K562 (cell line): ENCODE measurements around the gene EDNRB. TPM values are rescaled to one million over a fixed set of nuclear protein-coding genes. Genes with fewer than 3 reads are reported as not detected.

Source experiments
- ATAC-seq: fragments of 200-7000 bp; cut with Tn5 transposase; 3 replicates; pipeline ENCODE4 v1.9.1; 2020; ENCODE audit warnings: moderate library complexity
- BruUV-seq: library from RNA; stranded (reverse); fragments of 400-500 nt; replicated peaks from 2 replicates; lab custom pipeline; 2021; lab: Mats Ljungman, UMichigan
- CTCF ChIA-PET: fragments of 300-600 bp; formaldehyde crosslinking; extraction: SDS; loops from one replicate; lab custom pipeline; 2021; ENCODE audit warnings: low intra/inter-chr PET ratio; lab: Yijun Ruan, JAX
- POLR2A ChIA-PET: fragments of 300-600, 350-650 bp; sonication (Branson Sonifier 250); formaldehyde crosslinking; extraction: SDS; loops from one replicate; lab custom pipeline; 2021; ENCODE audit warnings: antibody characterized with exemption, inconsistent platforms; lab: Yijun Ruan, JAX
- DNase-seq, 4 experiments: peaks; one replicate each; pipeline versions ENCODE4 v3.0.0 to v3.0.0-alpha.2; 2011 to 2018; ENCODE audit warnings: low spot score in 3 of 4, mixed read lengths in 3 of 4; ENCODE audit errors: extremely low read depth in 1 of 4
- FAIRE-seq: peaks from 2 replicates; lab custom pipeline; 2011; peaks lifted over from hg19 to GRCh38; lab: Jason Lieb, UNC
- H2AFZ ChIP-seq: 2 replicates; pipeline ENCODE4 v1.6.0; 2011; ENCODE audit warnings: low read depth, low read length, control low read depth, inconsistent platforms
- H3K27ac ChIP-seq: fragments of 200-600 bp; 3 replicates; pipeline ENCODE4 v1.8.0; 2011; ENCODE audit warnings: low read depth, mild to moderate bottlenecking, control low read depth, inconsistent platforms, low read length, moderate library complexity, mixed read lengths; ENCODE audit errors: extremely low read depth
- H3K27me3 ChIP-seq, 2 experiments: fragments of 300-600 bp in 1 of 2; 2 replicates in 1 of 2; 3 replicates in 1 of 2; pipeline versions ENCODE4 v1.6.0 to v1.8.0; 2011; ENCODE audit warnings: inconsistent platforms in 2 of 2, low read length in 2 of 2, mild to moderate bottlenecking in 1 of 2, mixed read lengths in 1 of 2, moderate library complexity in 1 of 2; ENCODE audit not compliant: control insufficient read depth in 2 of 2, insufficient read depth in 2 of 2
- H3K36me3 ChIP-seq: fragments of 300-600 bp; 3 replicates; pipeline ENCODE4 v1.8.0; 2011; ENCODE audit warnings: mild to moderate bottlenecking, low read length, inconsistent platforms; ENCODE audit not compliant: control insufficient read depth, insufficient read depth
- H3K4me1 ChIP-seq, 2 experiments: fragments of 200-600 bp in 1 of 2; replicated peaks in 1 of 2; 2 replicates in 1 of 2; 3 replicates in 1 of 2; pipeline versions ENCODE4 v1.5.1 to v1.8.0; 2011; ENCODE audit warnings: inconsistent platforms in 2 of 2, low read length in 2 of 2, mild to moderate bottlenecking in 1 of 2, mixed read lengths in 1 of 2, moderate library complexity in 1 of 2; ENCODE audit not compliant: control insufficient read depth in 2 of 2, insufficient read depth in 2 of 2
- H3K4me2 ChIP-seq: 2 replicates; pipeline ENCODE4 v1.6.1; 2011; ENCODE audit warnings: low read length, control low read depth, inconsistent platforms, mixed read lengths; ENCODE audit not compliant: insufficient read depth
- H3K4me3 ChIP-seq: fragments of 200-600 bp; sonication (generic), shearing (Covaris generic); 2 replicates; pipeline ENCODE4 v1.5.1; 2016; ENCODE audit warnings: control low read depth, inconsistent platforms
- H3K79me2 ChIP-seq: fragments of 200-600 bp; 3 replicates; pipeline ENCODE4 v1.8.0; 2011; ENCODE audit warnings: low read length, inconsistent platforms; ENCODE audit not compliant: control insufficient read depth, insufficient read depth
- H3K9ac ChIP-seq, 2 experiments: 2 replicates each; pipeline versions ENCODE4 v1.6.0 to v1.6.1; 2011; ENCODE audit warnings: low read depth in 2 of 2, low read length in 2 of 2, control low read depth in 1 of 2, inconsistent platforms in 1 of 2, mild to moderate bottlenecking in 1 of 2, mixed read lengths in 1 of 2; ENCODE audit not compliant: insufficient read depth in 1 of 2
- H3K9me1 ChIP-seq: one replicate; pipeline ENCODE4 v1.6.0; 2011; ENCODE audit warnings: inconsistent platforms, mild to moderate bottlenecking, low read length, moderate library complexity; ENCODE audit not compliant: control insufficient read depth, insufficient read depth
- H3K9me3 ChIP-seq: replicated peaks from 2 replicates; pipeline ENCODE4 v1.5.1; 2011; ENCODE audit warnings: low read depth, low read length, inconsistent platforms; ENCODE audit not compliant: control insufficient read depth, insufficient read depth
- H4K20me1 ChIP-seq: replicated peaks from 2 replicates; pipeline ENCODE4 v1.6.1; 2011; ENCODE audit warnings: low read length, inconsistent platforms, mixed read lengths; ENCODE audit not compliant: control insufficient read depth, insufficient read depth
- CBFA2T3 ChIP-seq: fragments of 450-650 bp; IDR thresholded peaks from 2 replicates; pipeline ENCODE4 v1.6.1; 2017
- DIDO1 ChIP-seq: fragments of 450-650 bp; IDR thresholded peaks from 2 replicates; pipeline ENCODE4 v1.6.1; 2016; ENCODE audit warnings: low read depth, missing biosample characterization, missing genetic modification characterization
- SIX5 ChIP-seq, 2 experiments: IDR thresholded peaks; 2 replicates each; pipeline ENCODE4 v1.6.1; 2011; ENCODE audit warnings: low read length in 2 of 2, borderline replicate concordance in 1 of 2, low read depth in 1 of 2, mild to moderate bottlenecking in 1 of 2, moderate library complexity in 1 of 2; ENCODE audit not compliant: insufficient read depth in 1 of 2
- TARDBP ChIP-seq: fragments of 450-650 bp; IDR thresholded peaks from 2 replicates; pipeline ENCODE4 v1.6.1; 2016
- YBX1 ChIP-seq: fragments of 450-650 bp; IDR thresholded peaks from 2 replicates; pipeline ENCODE4 v1.7.1; 2016; ENCODE audit warnings: mild to moderate bottlenecking
- ZBTB2 ChIP-seq: fragments of 450-650 bp; IDR thresholded peaks from 2 replicates; pipeline ENCODE4 v1.6.1; 2016; ENCODE audit warnings: antibody characterized with exemption
- ZFX ChIP-seq: sonication (generic); formaldehyde crosslinking; IDR thresholded peaks from 2 replicates; pipeline ENCODE4 v1.8.0; 2022; ENCODE audit warnings: mild to moderate bottlenecking, missing genetic modification reagents, moderate library complexity
- ZNF239 ChIP-seq: fragments of 250-450 bp; sonication (Bioruptor Pico); IDR thresholded peaks from 2 replicates; pipeline ENCODE4 v1.4.0; 2020; ENCODE audit warnings: mild to moderate bottlenecking
- ZNF707 ChIP-seq: fragments of 250-450 bp; sonication (Bioruptor Pico); conservative IDR thresholded peaks from 2 replicates; pipeline ENCODE4 v1.8.0; 2022; ENCODE audit warnings: inconsistent platforms, mild to moderate bottlenecking, moderate library complexity
- WGBS: fragments of 100-300 bp; shearing (Covaris generic); methylation state at CpG from one replicate; pipeline ENCODE4 v1.1.6; 2016; ENCODE audit warnings: low coverage, mixed read lengths; ENCODE audit not compliant: insufficient coverage; ENCODE audit errors: missing lambda C conversion rate; 5-methylcytosine and 5-hydroxymethylcytosine counted together
- in situ Hi-C: fragments of 300-500 bp; cut with MboI; formaldehyde crosslinking; loops from 4 replicates; pipeline ENCODE4 v1.15.0; 2018; ENCODE audit warnings: inconsistent platforms, mixed read lengths
- intact Hi-C: fragments of 100-400 bp; cut with micrococcal nuclease; formaldehyde crosslinking; loops from 2 replicates; pipeline ENCODE4 v1.14.2; 2022
- polyA plus RNA-seq, 8 experiments: library from polyadenylated mRNA; depleted of rRNA in 4 of 8; stranded (reverse) in 5 of 8; unstranded in 3 of 8; fragments of >200 nt; fragmentation: Nextera tagmentation in 2 of 8; fragmentation: Illumina TruSeq in 1 of 8; extraction: Ambion mirVana in 2 of 8; extraction: Trizol in 1 of 8; gene quantifications; 2 replicates each; pipeline versions ENCODE4 v1.2.1 to v1.2.3, GENCODE V29; 2011 to 2014; ENCODE audit warnings: inconsistent platforms in 1 of 8, missing spikeins in 1 of 8
- total RNA-seq, 7 experiments: library from RNA; depleted of rRNA in 6 of 7; stranded (reverse); fragments of >200 nt in 6 of 7; fragmentation: Illumina TruSeq in 2 of 7; extraction: Trizol in 2 of 7; gene quantifications; 2 replicates each; pipeline versions ENCODE4 v1.2.1 to v1.2.3, GENCODE V29; 2011 to 2021; ENCODE audit warnings: low replicate concordance in 1 of 7

EDNRB gene
- total and polyA plus RNA-seq, 9 of the 15 experiments (the other 6 are each of a cell fraction or from before 2014, with no cell fraction given), result 0.04 TPM; not detected in 8

- Histone ChIP-seq H2AFZ (no peak overlapping the region), H3K36me3 (no peaks in the 10 kb centered on the region), H3K79me2 (no peaks in the 10 kb centered on the region), H3K27ac (no peak overlapping the region), H3K27me3 (no peaks in the 10 kb centered on the region), H3K4me3 (no peak overlapping the region), H3K4me1 (no peaks in the 10 kb centered on the region), H3K9me1 (no peaks in the 10 kb centered on the region), H3K9ac (no peak overlapping the region), H3K9me3 (no peaks in the 10 kb centered on the region), H4K20me1 (no peaks in the 10 kb centered on the region), H3K4me2 (no peak overlapping the region)
- 0% methylated on average over 2 of the region's 2 CpGs for WGBS
- ATAC-seq (no peak), DNase-seq (no peak), FAIRE-seq (no peak)
- intact Hi-C loops, result no loop called here
- TF ChIP-seq YBX1 (no peak), ZBTB2 (no peak), ZFX (no peak), DIDO1 (tag) (no peak), ZNF239 (no peak), TARDBP (no peak), CBFA2T3 (no peak), ZNF707 (no peak), SIX5 (IDR thresholded peaks at IDR 0.05; ENCODE audit: borderline replicate concordance in 1 of 2, insufficient read depth in 1 of 2, low read depth in 1 of 2, low read length in 2 of 2) (no peak)
- POLR2A ChIA-PET, result no interaction called here
- CTCF ChIA-PET, result no interaction called here
- BruUV-seq, result no TSS peak
- in situ Hi-C loops, result no loop called here
These were observed 21.7 kb downstream of the EDNRB start for GRCh38 chr13:77896977-77897376.
